K562 (cell line): ENCODE data around the gene IMP4. TPM values are rescaled to one million over a fixed set of nuclear protein-coding genes. Genes with fewer than 3 reads are reported as not detected.

Experiments
- BCLAF1 ChIP-seq, 2 experiments: fragments of 450-650 bp in 1 of 2; IDR thresholded peaks; 2 replicates each; pipeline ENCODE4 v1.6.1; 2011 to 2017; ENCODE audit warnings: low read depth in 2 of 2, antibody characterized with exemption in 1 of 2, borderline replicate concordance in 1 of 2, low read length in 1 of 2, mild to moderate bottlenecking in 1 of 2, mixed read lengths in 1 of 2; ENCODE audit not compliant: control insufficient read depth in 1 of 2
- ELK3 ChIP-seq: fragments of 450-650 bp; formaldehyde crosslinking; IDR thresholded peaks from 2 replicates; pipeline ENCODE4 v1.4.0; 2020; ENCODE audit warnings: mild to moderate bottlenecking
- HINFP ChIP-seq: fragments of 450-650 bp; conservative IDR thresholded peaks from 2 replicates; pipeline ENCODE4 v1.6.1; 2016; ENCODE audit warnings: missing genetic modification characterization, low read depth, mild to moderate bottlenecking, control low read depth, missing compliant biosample characterization
- MAX ChIP-seq: sonication (generic); formaldehyde crosslinking; IDR thresholded peaks from 2 replicates; pipeline ENCODE4 v1.9.0; 2022; ENCODE audit warnings: mild to moderate bottlenecking, missing genetic modification reagents
- PBX2 ChIP-seq, 2 experiments: IDR thresholded peaks in 1 of 2; conservative IDR thresholded peaks in 1 of 2; 2 replicates each; pipeline ENCODE4 v1.6.1; 2016; ENCODE audit warnings: low read depth in 2 of 2, mild to moderate bottlenecking in 1 of 2, missing compliant biosample characterization in 1 of 2, missing genetic modification characterization in 1 of 2, moderate library complexity in 1 of 2
- RBM15 ChIP-seq: fragments of 200-400 bp; formaldehyde crosslinking; IDR thresholded peaks from 2 replicates; pipeline ENCODE4 v1.6.1; 2018; ENCODE audit warnings: mild to moderate bottlenecking, low read length, moderate library complexity; ENCODE audit not compliant: insufficient read depth
- RFX1 ChIP-seq: fragments of 450-650 bp; IDR thresholded peaks from 2 replicates; pipeline ENCODE4 v1.6.1; 2016; ENCODE audit warnings: mild to moderate bottlenecking, moderate library complexity
- SMARCE1 ChIP-seq: fragments of 450-650 bp; IDR thresholded peaks from 2 replicates; pipeline ENCODE4 v1.7.1; 2016; ENCODE audit warnings: mild to moderate bottlenecking
- polyA plus RNA-seq, 8 experiments: library from polyadenylated mRNA; depleted of rRNA in 4 of 8; stranded (reverse) in 5 of 8; unstranded in 3 of 8; fragments of >200 nt; fragmentation: Nextera tagmentation in 2 of 8; fragmentation: Illumina TruSeq in 1 of 8; extraction: Ambion mirVana in 2 of 8; extraction: Trizol in 1 of 8; gene quantifications; 2 replicates each; pipeline versions ENCODE4 v1.2.1 to v1.2.3, GENCODE V29; 2011 to 2014; ENCODE audit warnings: inconsistent platforms in 1 of 8, missing spikeins in 1 of 8
- total RNA-seq, 7 experiments: library from RNA; depleted of rRNA in 6 of 7; stranded (reverse); fragments of >200 nt in 6 of 7; fragmentation: Illumina TruSeq in 2 of 7; extraction: Trizol in 2 of 7; gene quantifications; 2 replicates each; pipeline versions ENCODE4 v1.2.1 to v1.2.3, GENCODE V29; 2011 to 2021; ENCODE audit warnings: low replicate concordance in 1 of 7

The IMP4 gene
- total and polyA plus RNA-seq, 9 of the 15 experiments (the other 6 are each of a cell fraction or from before 2014, with no cell fraction given), result 35.4 to 209 (median 100.0) TPM

GRCh38 chr2:130342533-130343275 lies at the start of gene IMP4 (continued):
- TF ChIP-seq HINFP (tag) (peak; percentile 100), PBX2 (CRISPR knock-in tag; IDR thresholded peaks at IDR 0.05; ENCODE audit: low read depth) (no peak), PBX2 (tag; conservative IDR thresholded peaks at IDR 0.05; ENCODE audit: low read depth) (peak; percentile 61), MAX (CRISPR knock-in tag) (peak; percentile 94), RFX1 (no peak), SMARCE1 (peak; percentile 10; the same call in 1 of the 2 replicates), ELK3 (CRISPR knock-in tag) (0 out of 2 replicates have a peak, but pooled peaks have one; percentile 64), RBM15 (no peak), BCLAF1 (IDR thresholded peaks at IDR 0.05; ENCODE audit: borderline replicate concordance in 1 of 2, control insufficient read depth in 1 of 2, low read depth in 2 of 2, low read length in 1 of 2) (no peak)
